HepG2 (cell line): Measurements from ENCODE around the gene ZNF561. TPM values are rescaled to one million over a fixed set of nuclear protein-coding genes. Genes with fewer than 3 reads are reported as not detected.
A peak's percentile ranks its signal among the peaks of the same experiment; 100 is the strongest.

Experiments
- ATF4 ChIP-seq, 2 experiments: fragments of 450-650 bp in 1 of 2; sonication (generic) in 1 of 2; formaldehyde crosslinking; IDR thresholded peaks; 2 replicates each; pipeline versions ENCODE4 v1.5.0 to v1.8.0; 2020 to 2022; ENCODE audit warnings: mild to moderate bottlenecking in 1 of 2, missing genetic modification reagents in 1 of 2
- FOXJ3 ChIP-seq: sonication (generic); formaldehyde crosslinking; IDR thresholded peaks from 2 replicates; pipeline ENCODE4 v1.4.0; 2020; ENCODE audit warnings: missing genetic modification reagents, mild to moderate bottlenecking, borderline replicate concordance
- HNRNPH1 ChIP-seq: fragments of 200-400 bp; formaldehyde crosslinking; optimal IDR thresholded peaks from 2 replicates; pipeline ENCODE3; 2017; ENCODE audit warnings: mild to moderate bottlenecking, low read depth, low read length
- LRRFIP1 ChIP-seq: sonication (generic); formaldehyde crosslinking; conservative IDR thresholded peaks from 2 replicates; pipeline ENCODE4 v1.4.0; 2020; ENCODE audit warnings: missing genetic modification reagents
- SATB2 ChIP-seq: sonication (generic); formaldehyde crosslinking; IDR thresholded peaks from 2 replicates; pipeline ENCODE4 v1.5.0; 2020; ENCODE audit warnings: missing genetic modification reagents
- TEF ChIP-seq: sonication (generic); formaldehyde crosslinking; IDR thresholded peaks from 2 replicates; pipeline ENCODE4 v1.5.0; 2020; ENCODE audit warnings: missing genetic modification reagents
- ZBTB26 ChIP-seq: IDR thresholded peaks from 2 replicates; pipeline ENCODE4 v1.6.1; 2016; ENCODE audit warnings: missing compliant biosample characterization, missing genetic modification reagents, borderline replicate concordance
- ZHX2 ChIP-seq, 2 experiments: sonication (generic) in 1 of 2; formaldehyde crosslinking in 1 of 2; IDR thresholded peaks; 2 replicates each; pipeline versions ENCODE4 v1.6.1 to v1.9.0; 2014 to 2022; ENCODE audit warnings: antibody characterized with exemption in 1 of 2, borderline replicate concordance in 1 of 2, inconsistent platforms in 1 of 2, low read depth in 1 of 2, missing genetic modification reagents in 1 of 2
- ZNF33A ChIP-seq: sonication (generic); formaldehyde crosslinking; IDR thresholded peaks from 2 replicates; pipeline ENCODE4 v1.5.1; 2020; ENCODE audit warnings: missing genetic modification reagents, mild to moderate bottlenecking, moderate library complexity, borderline replicate concordance
- ZNF605 ChIP-seq: sonication (generic); formaldehyde crosslinking; IDR thresholded peaks from 2 replicates; pipeline ENCODE4 v1.8.0; 2022; ENCODE audit warnings: mild to moderate bottlenecking, missing genetic modification reagents
- ZNF639 ChIP-seq: conservative IDR thresholded peaks from 2 replicates; pipeline ENCODE4 v1.6.1; 2018; ENCODE audit warnings: missing genetic modification reagents
- ZNF792 ChIP-seq: IDR thresholded peaks from 2 replicates; pipeline ENCODE4 v1.6.1; 2016
- ZNF816 ChIP-seq: sonication (generic); formaldehyde crosslinking; IDR thresholded peaks from 2 replicates; pipeline ENCODE4 v1.8.0; 2022; ENCODE audit warnings: missing genetic modification reagents, mild to moderate bottlenecking, borderline replicate concordance
- polyA plus RNA-seq, 8 experiments: library from polyadenylated mRNA; depleted of rRNA in 3 of 8; stranded (reverse) in 7 of 8; unstranded in 1 of 8; fragments of >200 nt; fragmentation: Illumina TruSeq in 4 of 8; extraction: Trizol in 4 of 8; gene quantifications; 2 replicates each; pipeline versions ENCODE4 v1.2.1 to v1.2.3, GENCODE V29; 2011 to 2016; ENCODE audit warnings: low read depth in 4 of 8, missing spikeins in 1 of 8, mixed read lengths in 1 of 8; ENCODE audit not compliant: insufficient read depth in 1 of 8
- total RNA-seq, 5 experiments: library from RNA; depleted of rRNA; stranded (reverse); fragments of >200 nt; fragmentation: Illumina TruSeq; extraction: Trizol; gene quantifications; 2 replicates each; pipeline ENCODE4 v1.2.3, GENCODE V29; 2016; ENCODE audit warnings: low read depth in 1 of 5

The ZNF561 gene
- total and polyA plus RNA-seq, 2 of the 13 experiments (the other 11 are each of a cell fraction or from before 2014, with no cell fraction given), result 19.8 to 35.1 TPM

GRCh38 chr19:9584073-9584833 is 36.8 kb downstream of the ZNF561 start, which contains the start of gene ZNF121 (continued):
- TF ChIP-seq TEF (CRISPR knock-in tag), result 0 out of 2 replicates have a peak, but pooled peaks have one; percentile 64
- no peak for TF ChIP-seq LRRFIP1 (CRISPR knock-in tag)
- TF ChIP-seq HNRNPH1, result no peak
- peak; percentile 30; the same call in 1 of the 2 replicates for TF ChIP-seq ZBTB26
- 0 out of 4 replicates have a peak, but pooled peaks of 1 of the 2 experiments have one; percentile 38 for TF ChIP-seq ATF4 (CRISPR knock-in tag; IDR thresholded peaks at IDR 0.05)
- peak; percentile 82 for TF ChIP-seq ZHX2 (IDR thresholded peaks at IDR 0.05; ENCODE audit: low read depth)
- peak; percentile 81 for TF ChIP-seq ZHX2 (CRISPR knock-in tag; IDR thresholded peaks at IDR 0.05; ENCODE audit: borderline replicate concordance)
- 0 out of 2 replicates have a peak, but pooled peaks have one; percentile 23 for TF ChIP-seq ZNF33A (CRISPR knock-in tag)
- 0 out of 2 replicates have a peak, but pooled peaks have one; percentile 11 for TF ChIP-seq FOXJ3 (CRISPR knock-in tag)
- TF ChIP-seq ZNF792 (CRISPR knock-in tag), result peak; percentile 43; the same call in 1 of the 2 replicates
- TF ChIP-seq ZNF639 (CRISPR knock-in tag), result 0 out of 2 replicates have a peak, but pooled peaks have one; percentile 50
- TF ChIP-seq ZNF605 (CRISPR knock-in tag), result peak; percentile 88
- TF ChIP-seq ZNF816 (CRISPR knock-in tag), result 0 out of 2 replicates have a peak, but pooled peaks have one; percentile 72
- peak; percentile 28; the same call in 1 of the 2 replicates for TF ChIP-seq SATB2
